HCEC 1CT (cell line): ENCODE measurements around the gene DAP.
A peak's percentile ranks its signal among the peaks of the same experiment; 100 is the strongest.

Experiments
- DNase-seq: peaks from one replicate; pipeline ENCODE4 v3.0.0-alpha.2; 2017

Gene DAP

GRCh38 chr5:10760096-10760920 lies 726 bp downstream of the DAP start:
- peak; percentile 57 for DNase-seq

DNA sequence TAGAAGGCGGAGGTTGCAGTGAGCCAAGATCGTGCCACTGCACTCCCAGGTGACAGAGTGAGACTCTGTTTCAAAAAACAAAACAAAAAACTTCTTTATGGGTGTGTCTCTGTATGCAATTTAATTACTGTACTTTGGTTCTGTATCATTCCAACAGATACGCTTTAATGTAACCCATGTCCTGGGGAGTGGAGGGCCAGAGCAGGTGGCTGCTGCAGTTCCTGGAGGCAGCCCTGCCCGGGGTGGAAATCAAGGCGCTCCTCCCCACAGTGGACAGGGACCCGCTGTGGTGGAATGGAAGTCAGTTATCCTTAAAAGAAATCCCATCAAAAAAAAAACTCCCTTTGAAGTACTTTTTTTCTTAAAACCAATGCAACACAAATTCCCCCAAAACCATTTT lies 1.9 kb downstream of the DAP start:
- no peak for DNase-seq

DNA sequence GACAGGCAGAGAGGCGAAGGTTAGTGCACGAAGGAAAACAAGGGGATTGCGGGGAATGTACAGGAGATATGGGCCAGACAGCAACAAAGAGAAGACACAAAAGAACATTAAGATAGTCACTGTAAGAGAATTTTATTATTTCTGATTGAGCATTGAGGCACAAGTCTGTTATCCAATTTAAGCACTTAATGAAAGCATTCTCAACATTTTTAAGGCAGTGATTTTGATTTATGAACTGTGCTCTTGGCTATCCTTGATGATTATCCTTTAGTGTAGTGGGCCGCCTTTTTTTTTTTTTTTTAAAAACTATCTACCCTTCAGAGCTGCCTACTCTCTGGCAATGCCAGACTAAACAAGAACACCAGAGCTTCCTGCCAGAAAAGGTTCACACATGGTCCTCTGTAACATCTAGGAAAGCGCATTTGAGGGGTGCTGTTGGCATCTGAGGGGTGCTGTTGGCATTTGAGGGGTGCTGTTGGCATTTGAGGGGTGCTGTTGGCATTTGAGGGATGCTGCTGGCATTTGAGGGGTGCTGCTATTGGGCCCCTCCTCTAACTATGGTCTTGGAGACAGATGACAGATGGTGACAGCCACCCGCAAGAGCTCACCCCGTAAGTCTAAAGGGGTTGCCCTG lies 3.0 kb downstream of the DAP start:
- no peak for DNase-seq

GRCh38 chr5:10757043-10757442 lies 4.0 kb downstream of the DAP start:
- no peak for DNase-seq

GRCh38 chr5:10756549-10756948 lies 4.5 kb downstream of the DAP start:
- peak; percentile 12 for DNase-seq

- no peak for DNase-seq
Measured at GRCh38 chr5:10753178-10753577, 7.9 kb downstream of the DAP start.

DNA sequence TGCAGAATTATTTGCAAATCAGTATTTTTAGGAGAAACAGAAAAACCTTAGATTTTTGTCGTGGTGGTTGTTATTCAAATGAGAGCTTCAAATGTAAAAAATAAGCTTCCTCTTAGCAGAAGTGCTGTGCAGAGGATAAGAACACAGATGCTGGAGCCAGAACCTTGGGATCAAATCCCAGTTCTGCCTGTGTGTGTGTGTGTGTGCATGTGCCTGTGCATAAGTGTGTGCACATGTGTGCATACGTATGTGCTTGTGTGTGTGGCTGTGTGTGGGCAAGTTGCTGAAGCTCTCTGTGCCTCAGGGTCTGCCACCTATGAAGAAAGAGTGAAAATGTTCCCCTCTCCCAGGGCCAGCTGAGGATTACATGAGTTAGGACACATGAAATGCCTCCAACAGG lies 8.6 kb downstream of the DAP start:
- no peak for DNase-seq

- no peak for DNase-seq
Measured at GRCh38 chr5:10750909-10751308, 10.1 kb downstream of the DAP start.

DNA sequence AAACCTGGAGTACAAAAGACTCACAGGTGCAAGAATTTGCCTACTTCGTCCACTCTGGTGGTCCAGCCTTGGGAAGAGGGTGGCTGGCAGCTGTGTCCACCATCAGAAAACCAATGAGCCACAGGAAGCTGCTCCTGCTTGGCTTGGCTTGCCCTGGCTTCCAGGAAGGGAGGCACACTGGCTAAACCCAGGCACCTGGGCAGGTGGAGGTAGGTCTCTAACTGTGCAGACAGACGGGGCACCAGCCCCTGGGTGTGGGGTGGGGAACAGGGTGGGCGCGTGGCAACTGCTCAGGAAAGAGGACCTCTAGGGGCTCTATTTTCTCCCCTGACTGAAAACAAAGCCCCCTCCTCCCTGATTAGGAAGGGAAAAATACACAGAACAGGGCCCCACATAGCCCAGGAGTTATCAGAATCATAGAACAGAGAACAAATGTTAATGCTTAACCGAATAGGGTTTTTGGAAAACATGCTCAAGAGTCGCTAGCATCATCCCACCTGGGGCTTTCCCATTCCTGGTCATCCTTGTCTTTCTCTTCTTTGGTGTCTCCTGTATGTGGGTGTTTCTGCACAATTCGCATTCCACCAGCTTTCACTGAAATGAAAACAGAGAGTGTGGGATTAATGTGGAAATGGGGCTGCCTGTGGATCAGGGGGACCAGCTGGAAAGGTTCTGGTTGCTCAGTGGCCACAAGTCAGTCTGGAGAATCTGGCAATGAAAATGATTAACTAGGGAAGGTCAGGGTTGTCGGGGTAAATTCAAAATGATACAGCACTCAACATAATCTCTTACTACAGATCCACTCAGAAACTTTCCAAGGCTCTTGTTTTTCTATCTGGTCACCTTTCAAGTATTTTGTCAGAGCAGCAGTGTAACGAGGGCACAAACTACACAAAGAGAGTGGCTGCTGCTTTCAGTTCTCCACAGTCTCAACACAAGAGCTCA lies 13.1 kb downstream of the DAP start:
- DNase-seq, result no peak

- DNase-seq, result no peak
Measured at GRCh38 chr5:10746711-10747110, 14.3 kb downstream of the DAP start.

GRCh38 chr5:10745133-10745532 lies 15.9 kb downstream of the DAP start:
- peak; percentile 41 for DNase-seq

GRCh38 chr5:10744681-10745080 lies 16.4 kb downstream of the DAP start:
- DNase-seq, result no peak

DNA sequence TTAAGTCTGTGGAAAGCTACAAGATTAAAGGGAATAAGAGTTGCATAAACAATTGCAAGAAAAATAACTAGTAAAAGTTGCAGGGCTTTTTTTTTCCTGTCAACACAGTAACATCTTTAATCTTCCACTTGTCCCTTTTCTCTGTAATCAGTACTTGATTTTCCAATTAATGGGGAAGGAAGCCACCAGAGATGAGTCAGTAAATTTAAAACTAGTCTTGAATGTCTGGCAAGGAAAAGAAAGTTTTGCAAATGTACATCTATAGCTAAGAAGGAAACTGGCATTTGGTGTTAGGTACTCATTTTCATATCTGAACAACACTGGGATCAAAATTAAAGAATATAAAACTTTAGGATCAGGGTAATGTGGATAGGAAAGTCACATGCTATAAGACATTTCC lies 17.1 kb downstream of the DAP start:
- no peak for DNase-seq

- DNase-seq, result no peak
Measured at GRCh38 chr5:10743526-10743925, 17.5 kb downstream of the DAP start.

- no peak for DNase-seq
Measured at GRCh38 chr5:10741661-10742060, 19.4 kb downstream of the DAP start.

DNA sequence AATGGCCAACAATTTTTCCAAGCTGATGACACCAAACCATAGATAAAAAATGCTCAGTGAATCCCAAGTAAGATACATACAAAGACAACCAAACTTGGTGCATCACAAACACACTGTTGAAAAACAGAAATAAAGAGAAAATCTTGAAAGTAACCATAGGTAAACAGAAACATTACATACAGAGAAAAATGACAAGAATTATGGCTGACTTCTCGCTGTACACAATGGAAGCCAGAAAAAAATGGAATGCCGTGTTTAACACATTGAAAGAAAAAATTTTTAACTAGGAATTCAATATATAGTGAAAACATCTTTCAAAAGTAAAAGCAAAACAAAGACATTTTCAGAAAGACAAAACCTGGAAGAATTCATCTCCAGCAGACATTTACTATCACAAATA lies 20.6 kb downstream of the DAP start:
- no peak for DNase-seq

DNA sequence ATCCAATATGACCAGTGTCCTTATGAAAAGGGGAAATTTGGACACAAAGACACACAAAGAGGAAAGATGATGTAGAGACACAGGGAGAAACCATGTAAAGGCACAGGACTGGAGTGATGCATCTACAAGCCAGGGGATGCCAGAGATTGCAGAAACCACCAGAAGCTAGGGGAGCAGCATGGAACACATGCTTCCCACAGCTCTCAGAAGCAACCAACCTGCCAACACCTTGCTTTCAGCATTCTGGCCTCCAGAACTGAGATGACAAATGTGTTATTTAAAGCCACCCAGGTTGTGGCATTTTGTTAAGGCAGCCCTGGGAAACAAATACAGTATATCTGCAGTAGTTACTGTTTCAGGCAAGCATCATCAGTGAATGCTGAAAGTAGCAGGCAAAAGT lies 23.2 kb downstream of the DAP start:
- DNase-seq, result no peak

DNA sequence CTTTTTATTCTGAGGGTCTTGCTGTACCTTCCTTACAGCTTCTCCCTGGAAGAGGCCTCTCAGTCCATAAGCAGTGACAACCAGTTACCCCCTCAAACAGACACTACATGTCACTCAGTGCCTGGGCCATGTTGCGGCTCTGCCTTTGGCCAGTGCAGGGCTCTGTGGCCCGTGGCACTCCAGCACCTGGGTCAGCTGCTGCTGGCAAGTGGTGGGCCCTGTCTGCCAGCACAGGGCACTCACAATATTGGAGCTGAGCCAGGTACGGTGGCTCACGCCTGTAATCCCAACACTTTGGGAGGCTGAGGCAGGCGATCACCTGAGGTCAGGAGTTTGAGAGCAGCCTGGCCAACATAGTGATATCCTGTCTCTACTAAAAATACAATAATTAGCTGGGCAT lies 24.2 kb downstream of the DAP start:
- DNase-seq, result no peak

GRCh38 chr5:10736354-10736753 lies 24.7 kb downstream of the DAP start:
- no peak for DNase-seq

- no peak for DNase-seq
Measured at GRCh38 chr5:10735569-10736276, 25.3 kb downstream of the DAP start.

- no peak for DNase-seq
Measured at GRCh38 chr5:10734832-10735523, 26.1 kb downstream of the DAP start.

GRCh38 chr5:10734037-10734709 lies 26.9 kb downstream of the DAP start:
- no peak for DNase-seq
